H1 (cell line): ENCODE data around the gene CCDC38. TPM values are rescaled to one million over a fixed set of nuclear protein-coding genes. Genes with fewer than 3 reads are reported as not detected.

Experiments
- NANOG ChIP-seq: IDR thresholded peaks from 2 replicates; pipeline ENCODE4 v1.6.1; 2011; ENCODE audit warnings: low read length, low read depth, mild to moderate bottlenecking, inconsistent platforms; ENCODE audit not compliant: insufficient read depth, poor library complexity, severe bottlenecking
- SAP30 ChIP-seq: fragments of 300-600 bp; sonication (generic); IDR thresholded peaks from 2 replicates; pipeline ENCODE4 v1.7.1; 2012; ENCODE audit warnings: low read length, moderate library complexity, mild to moderate bottlenecking, inconsistent platforms; ENCODE audit not compliant: insufficient read depth, insufficient replicate concordance
- SP4 ChIP-seq: IDR thresholded peaks from 2 replicates; pipeline ENCODE4 v1.6.1; 2012; ENCODE audit warnings: low read length, inconsistent platforms
- polyA plus RNA-seq, 7 experiments: library from polyadenylated mRNA; depleted of rRNA in 3 of 7; stranded (reverse) in 5 of 7; unstranded in 2 of 7; fragments of >200 nt in 5 of 7; fragments of 200-250 nt in 2 of 7; gene quantifications; 1 replicate in 5 of 7; 2 replicates in 1 of 7; 4 replicates in 1 of 7; pipeline versions ENCODE4 v1.2.1 to v1.2.3, GENCODE V29; 2011 to 2013; ENCODE audit warnings: missing spikeins in 2 of 7, mixed read lengths in 2 of 7
- total RNA-seq: library from RNA; stranded (reverse); fragmentation: NEBNext Ultra II Directional; extraction: Animal tissue kit (Norgen Biotek cat#: 25700); gene quantifications from 2 replicates; pipeline ENCODE4 v1.2.1, GENCODE V29; 2021

Gene CCDC38
- total and polyA plus RNA-seq, 2 of the 8 experiments (the other 6 are each of a cell fraction or from before 2014, with no cell fraction given): not detected

- TF ChIP-seq NANOG (no peak), SP4 (no peak), SAP30 (no peak)
- TF ChIP-seq, all 59 proteins: peak for 0
These were observed 19.8 kb upstream of the CCDC38 start (continued) for GRCh38 chr12:95962222-95962621.
